GM12878 (cell line): Measurements from ENCODE around the gene C2.
"Not testable (repeated sequence)": the region's sequence is repeated elsewhere in the genome, so short reads cannot be mapped to it uniquely, and the experiment has no call there.

ENCODE experiments used
- RCOR1 ChIP-seq: conservative IDR thresholded peaks from 2 replicates; pipeline ENCODE4 v1.6.1; 2012; ENCODE audit warnings: low read depth, low read length, improper control_type of control experiment
- SMC3 ChIP-seq: IDR thresholded peaks from 2 replicates; pipeline ENCODE4 v1.6.1; 2011; ENCODE audit warnings: low read length, improper control_type of control experiment, borderline replicate concordance
- TCF7 ChIP-seq: IDR thresholded peaks from 2 replicates; pipeline ENCODE4 v1.6.1; 2014; ENCODE audit warnings: antibody characterized with exemption, borderline replicate concordance
- TF ChIP-seq, protein P1 (sequence below): IDR thresholded peaks from 2 replicates; pipeline ENCODE4 v1.6.1; 2012; ENCODE audit warnings: low read depth, low read length, improper control_type of control experiment
- TF ChIP-seq, protein P2 (sequence below), 3 experiments: IDR thresholded peaks in 2 of 3; conservative IDR thresholded peaks in 1 of 3; 2 replicates each; pipeline ENCODE4 v1.5.1; 2011; ENCODE audit warnings: low read depth in 3 of 3, low read length in 3 of 3, mild to moderate bottlenecking in 3 of 3, control low read depth in 2 of 3, moderate library complexity in 2 of 3, inconsistent platforms in 1 of 3, mixed read lengths in 1 of 3; ENCODE audit not compliant: control insufficient read depth in 2 of 3, insufficient read depth in 1 of 3; ENCODE audit errors: extremely low read depth in 1 of 3

DNA sequence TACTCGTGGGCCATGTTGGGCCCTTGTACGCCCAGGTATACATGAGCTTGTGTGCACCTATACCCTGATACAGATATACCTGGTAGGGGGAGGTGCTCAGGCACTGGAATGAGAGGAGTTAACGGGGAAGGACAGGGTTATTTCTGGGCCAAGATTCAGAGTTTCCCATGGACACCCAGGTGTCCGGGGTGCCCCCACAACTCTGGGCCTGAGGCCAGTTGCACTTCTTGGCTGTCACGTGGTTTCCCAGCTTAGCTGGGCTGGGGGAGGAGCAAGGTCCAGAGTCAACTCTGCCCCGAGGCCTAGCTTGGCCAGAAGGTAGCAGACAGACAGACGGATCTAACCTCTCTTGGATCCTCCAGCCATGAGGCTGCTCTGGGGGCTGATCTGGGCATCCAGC lies 54.2 kb downstream of the C2 start, which contains the start of gene C4A:
- TF ChIP-seq, protein P1, sequence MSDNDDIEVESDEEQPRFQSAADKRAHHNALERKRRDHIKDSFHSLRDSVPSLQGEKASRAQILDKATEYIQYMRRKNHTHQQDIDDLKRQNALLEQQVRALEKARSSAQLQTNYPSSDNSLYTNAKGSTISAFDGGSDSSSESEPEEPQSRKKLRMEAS: not testable (repeated sequence)
- not testable (repeated sequence) for TF ChIP-seq SMC3, RCOR1, TCF7
- TF ChIP-seq, protein P2, sequence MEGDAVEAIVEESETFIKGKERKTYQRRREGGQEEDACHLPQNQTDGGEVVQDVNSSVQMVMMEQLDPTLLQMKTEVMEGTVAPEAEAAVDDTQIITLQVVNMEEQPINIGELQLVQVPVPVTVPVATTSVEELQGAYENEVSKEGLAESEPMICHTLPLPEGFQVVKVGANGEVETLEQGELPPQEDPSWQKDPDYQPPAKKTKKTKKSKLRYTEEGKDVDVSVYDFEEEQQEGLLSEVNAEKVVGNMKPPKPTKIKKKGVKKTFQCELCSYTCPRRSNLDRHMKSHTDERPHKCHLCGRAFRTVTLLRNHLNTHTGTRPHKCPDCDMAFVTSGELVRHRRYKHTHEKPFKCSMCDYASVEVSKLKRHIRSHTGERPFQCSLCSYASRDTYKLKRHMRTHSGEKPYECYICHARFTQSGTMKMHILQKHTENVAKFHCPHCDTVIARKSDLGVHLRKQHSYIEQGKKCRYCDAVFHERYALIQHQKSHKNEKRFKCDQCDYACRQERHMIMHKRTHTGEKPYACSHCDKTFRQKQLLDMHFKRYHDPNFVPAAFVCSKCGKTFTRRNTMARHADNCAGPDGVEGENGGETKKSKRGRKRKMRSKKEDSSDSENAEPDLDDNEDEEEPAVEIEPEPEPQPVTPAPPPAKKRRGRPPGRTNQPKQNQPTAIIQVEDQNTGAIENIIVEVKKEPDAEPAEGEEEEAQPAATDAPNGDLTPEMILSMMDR (IDR thresholded peaks at IDR 0.05 in 2 of 3, conservative IDR thresholded peaks at IDR 0.05 in 1 of 3; ENCODE audit: control insufficient read depth in 2 of 3, extremely low read depth in 1 of 3, insufficient read depth in 1 of 3, low read depth in 3 of 3, low read length in 3 of 3): not testable (repeated sequence)
